ENCODE measurements around the gene ENDOD1.

The ENDOD1 gene

DNA sequence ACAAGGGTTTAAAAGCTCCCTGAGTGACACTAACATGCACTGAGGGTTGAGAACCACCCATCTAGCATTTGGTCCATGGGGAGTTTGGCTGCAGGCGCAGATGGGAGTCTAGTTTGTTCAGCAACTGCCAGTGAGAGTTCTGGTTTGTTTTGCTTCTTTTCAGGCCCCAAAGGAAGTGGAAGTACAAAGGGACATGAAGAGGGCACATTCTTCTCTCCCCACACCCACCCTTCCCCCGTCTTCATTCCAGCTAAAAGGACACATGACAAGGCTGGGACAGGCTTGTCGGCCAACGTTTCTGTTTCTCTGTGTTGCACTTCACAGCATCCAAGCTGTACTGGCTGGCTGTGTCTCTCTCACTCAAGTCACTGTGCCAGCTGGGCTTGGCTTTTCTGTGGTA, 8.2 kb upstream of the ENDOD1 start:
- no peak overlapping the region for H3K4me3 ChIP-seq (ENCODE audit: low read depth, low read length)
- DNase-seq (ENCODE audit: low read depth) = no peak
- in situ Hi-C loops (cut with HindIII; ENCODE audit: low sequenced_read_pairs) = no loop called here
- TF ChIP-seq, protein P1, sequence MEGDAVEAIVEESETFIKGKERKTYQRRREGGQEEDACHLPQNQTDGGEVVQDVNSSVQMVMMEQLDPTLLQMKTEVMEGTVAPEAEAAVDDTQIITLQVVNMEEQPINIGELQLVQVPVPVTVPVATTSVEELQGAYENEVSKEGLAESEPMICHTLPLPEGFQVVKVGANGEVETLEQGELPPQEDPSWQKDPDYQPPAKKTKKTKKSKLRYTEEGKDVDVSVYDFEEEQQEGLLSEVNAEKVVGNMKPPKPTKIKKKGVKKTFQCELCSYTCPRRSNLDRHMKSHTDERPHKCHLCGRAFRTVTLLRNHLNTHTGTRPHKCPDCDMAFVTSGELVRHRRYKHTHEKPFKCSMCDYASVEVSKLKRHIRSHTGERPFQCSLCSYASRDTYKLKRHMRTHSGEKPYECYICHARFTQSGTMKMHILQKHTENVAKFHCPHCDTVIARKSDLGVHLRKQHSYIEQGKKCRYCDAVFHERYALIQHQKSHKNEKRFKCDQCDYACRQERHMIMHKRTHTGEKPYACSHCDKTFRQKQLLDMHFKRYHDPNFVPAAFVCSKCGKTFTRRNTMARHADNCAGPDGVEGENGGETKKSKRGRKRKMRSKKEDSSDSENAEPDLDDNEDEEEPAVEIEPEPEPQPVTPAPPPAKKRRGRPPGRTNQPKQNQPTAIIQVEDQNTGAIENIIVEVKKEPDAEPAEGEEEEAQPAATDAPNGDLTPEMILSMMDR (IDR thresholded peaks at IDR 0.05; ENCODE audit: low read depth, low read length, missing control alignments) = no peak

DNA sequence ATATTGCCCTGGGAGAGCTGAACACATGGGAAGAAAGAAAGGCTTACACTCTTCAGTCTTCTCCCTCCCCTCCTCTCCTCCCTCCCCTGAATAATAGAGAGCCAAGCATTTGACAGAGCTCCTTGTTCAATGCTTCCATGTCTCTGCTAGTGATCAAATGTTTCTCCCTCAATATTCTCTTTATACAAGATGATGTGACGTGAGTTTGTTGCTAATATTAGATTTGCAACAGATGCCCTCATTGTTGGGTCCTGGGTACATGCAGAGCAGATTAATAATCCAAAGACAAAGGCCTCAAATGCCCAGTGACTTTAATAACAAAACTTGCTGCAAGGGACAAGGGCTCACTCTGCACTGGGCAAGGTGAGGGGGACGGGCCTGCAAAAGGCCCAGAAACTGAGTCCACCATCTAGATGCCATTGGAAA, 7.1 kb upstream of the ENDOD1 start:
- TF ChIP-seq, protein P1 (IDR thresholded peaks at IDR 0.05; ENCODE audit: low read depth, low read length, missing control alignments) = no peak
- in situ Hi-C loops (cut with HindIII; ENCODE audit: low sequenced_read_pairs) = no loop called here
- no peak overlapping the region for H3K4me3 ChIP-seq (ENCODE audit: low read depth, low read length)
- no peak for DNase-seq (ENCODE audit: low read depth)

- no peak overlapping the region for H3K4me3 ChIP-seq (ENCODE audit: low read depth, low read length)
- TF ChIP-seq, protein P1 (IDR thresholded peaks at IDR 0.05; ENCODE audit: low read depth, low read length, missing control alignments) = no peak
- in situ Hi-C loops (cut with HindIII; ENCODE audit: low sequenced_read_pairs) = no loop called here
- no peak for DNase-seq (ENCODE audit: low read depth)
These were observed 5.1 kb upstream of the ENDOD1 start for GRCh38 chr11:95084509-95084908.

DNA sequence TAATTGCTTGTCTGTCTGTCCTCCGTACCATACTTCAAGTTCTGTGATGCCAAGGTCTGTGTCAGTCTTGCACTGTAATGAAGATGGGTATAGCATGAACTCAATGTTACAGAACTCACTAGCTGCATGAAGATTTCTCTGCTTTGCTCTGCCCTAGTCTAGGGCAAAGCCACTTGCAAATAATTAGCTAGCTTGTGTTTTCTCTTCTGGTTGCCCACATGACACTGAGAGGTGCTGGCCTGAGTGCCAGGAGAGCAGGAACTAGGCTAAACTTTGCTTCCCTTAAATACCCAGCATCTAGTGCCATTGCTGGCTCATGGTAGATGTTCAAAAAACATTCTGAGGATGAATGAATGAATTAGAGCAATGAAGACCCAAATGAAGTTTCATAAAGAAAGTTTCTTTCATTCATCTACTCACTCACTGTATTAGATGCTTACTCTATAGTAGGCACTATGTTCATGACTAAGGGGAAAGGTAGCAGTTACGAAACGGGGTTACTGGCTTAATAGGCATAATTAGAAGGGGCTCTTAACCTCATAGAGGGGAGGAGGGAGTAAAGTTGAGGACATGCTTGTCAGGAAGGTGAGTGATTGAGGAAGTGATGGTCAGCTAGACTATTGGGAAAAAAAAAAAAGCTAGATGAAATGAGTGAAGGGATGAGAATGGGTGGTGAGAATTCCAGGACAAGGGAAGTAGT, 4.4 kb upstream of the ENDOD1 start:
- TF ChIP-seq, protein P1 (IDR thresholded peaks at IDR 0.05; ENCODE audit: low read depth, low read length, missing control alignments) = no peak
- no peak overlapping the region for H3K4me3 ChIP-seq (ENCODE audit: low read depth, low read length)
- in situ Hi-C loops (cut with HindIII; ENCODE audit: low sequenced_read_pairs) = no loop called here
- DNase-seq (ENCODE audit: low read depth) = no peak

GRCh38 chr11:95086151-95086550, 3.5 kb upstream of the ENDOD1 start:
- TF ChIP-seq, protein P1 (IDR thresholded peaks at IDR 0.05; ENCODE audit: low read depth, low read length, missing control alignments) = no peak
- in situ Hi-C loops (cut with HindIII; ENCODE audit: low sequenced_read_pairs) = no loop called here
- no peak overlapping the region for H3K4me3 ChIP-seq (ENCODE audit: low read depth, low read length)
- no peak for DNase-seq (ENCODE audit: low read depth)

- H3K4me3 ChIP-seq (ENCODE audit: low read depth, low read length) = no peak overlapping the region
- TF ChIP-seq, protein P1 (IDR thresholded peaks at IDR 0.05; ENCODE audit: low read depth, low read length, missing control alignments) = no peak
- in situ Hi-C loops (cut with HindIII; ENCODE audit: low sequenced_read_pairs) = no loop called here
- no peak for DNase-seq (ENCODE audit: low read depth)
These were observed 2.6 kb upstream of the ENDOD1 start for GRCh38 chr11:95086836-95087570.

Measured in astrocyte of the cerebellum (primary cell).